CD4-positive, alpha-beta T cell treated with Interleukin-17A for 1 hour (primary cell): ENCODE measurements around the gene CCNK.

Experiments
- DNase-seq: peaks from one replicate; pipeline ENCODE4 v3.0.0-alpha.2; 2020

The CCNK gene

DNA sequence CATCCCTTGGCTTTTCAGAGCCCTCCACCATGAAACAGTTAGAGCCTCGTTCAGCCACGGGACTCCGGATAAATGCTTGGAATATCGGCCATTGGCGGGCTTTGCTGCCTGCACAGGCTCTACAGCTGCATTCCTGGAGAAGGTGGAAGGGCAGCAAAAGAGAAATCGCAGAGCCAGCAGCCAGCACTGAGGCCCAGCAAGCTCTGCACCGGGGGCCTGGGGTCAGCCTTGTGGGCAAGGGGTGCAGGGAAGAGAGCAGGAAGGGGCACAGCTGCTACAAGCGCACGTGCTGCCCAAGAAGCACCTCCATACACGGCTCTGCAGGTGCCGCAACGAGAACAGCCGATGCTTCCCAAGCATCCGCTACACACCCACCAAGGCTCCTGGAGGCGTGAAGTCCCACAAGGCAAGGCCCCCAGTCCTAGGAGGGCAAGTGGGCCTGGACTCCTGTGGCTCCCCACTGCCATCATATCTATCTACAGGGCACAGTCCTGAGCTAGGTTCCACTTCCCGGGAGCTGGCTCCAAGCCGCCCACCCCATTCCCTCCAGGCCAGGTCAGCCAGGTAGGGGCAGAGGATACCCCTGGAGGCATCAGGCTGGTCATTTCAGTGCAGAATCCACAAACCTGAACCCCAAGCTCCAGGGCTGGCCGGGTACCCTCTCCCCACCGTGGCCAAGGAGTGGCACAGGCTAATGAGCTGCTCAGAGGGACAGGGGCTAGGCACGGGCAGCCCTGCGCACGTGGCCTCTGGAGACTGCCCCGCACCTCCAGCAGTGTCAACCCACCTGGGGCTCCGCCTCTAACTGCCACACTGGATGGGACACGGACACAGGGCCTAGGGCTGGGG, 40.2 kb downstream of the CCNK start:
- DNase-seq = no peak

DNA sequence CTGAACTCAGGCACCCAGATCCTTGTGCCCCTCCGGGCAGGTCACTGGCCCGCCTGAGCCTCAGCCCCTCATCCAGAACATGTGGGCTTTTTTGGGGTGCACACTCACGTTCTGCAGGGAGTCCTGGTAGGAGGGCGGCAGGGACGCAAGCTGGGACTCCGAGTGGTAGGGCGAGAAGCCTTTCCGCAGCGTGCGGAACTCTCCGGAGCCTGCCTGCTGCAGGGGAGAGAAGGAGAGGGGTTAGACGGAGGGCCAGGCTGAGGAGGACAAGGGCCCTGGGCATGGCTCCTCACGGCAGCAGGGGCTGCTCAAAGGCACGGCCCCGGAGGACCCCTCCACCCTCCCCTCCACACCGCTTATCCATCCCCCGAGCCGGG, 40.8 kb downstream of the CCNK start:
- no peak for DNase-seq

DNA sequence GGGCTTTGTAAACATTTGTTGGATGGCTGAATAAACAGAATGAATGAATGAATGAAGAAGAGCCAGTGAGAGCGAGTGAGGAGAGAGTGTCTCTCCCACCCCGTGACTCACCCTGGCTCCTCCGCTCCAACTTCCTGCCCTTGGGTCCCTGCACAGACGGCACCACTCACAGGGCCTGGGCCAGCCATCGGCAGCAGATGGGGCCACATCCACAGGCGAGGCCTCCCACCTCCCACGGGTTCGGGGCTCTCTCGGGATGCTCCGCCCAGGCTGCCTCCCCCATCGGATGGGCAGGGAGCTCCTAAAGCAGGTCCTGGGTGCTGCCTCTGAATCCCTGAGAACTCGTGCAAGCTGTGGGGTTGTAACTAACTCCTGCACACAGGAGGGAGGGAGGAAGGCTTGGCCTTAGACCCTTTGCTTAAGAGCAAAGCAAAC, 41.3 kb downstream of the CCNK start:
- no peak for DNase-seq

- DNase-seq = no peak
These were observed 41.9 kb downstream of the CCNK start for GRCh38 chr14:99522934-99523703.

GRCh38 chr14:99523704-99524055, 42.5 kb downstream of the CCNK start:
- DNase-seq = no peak

DNA sequence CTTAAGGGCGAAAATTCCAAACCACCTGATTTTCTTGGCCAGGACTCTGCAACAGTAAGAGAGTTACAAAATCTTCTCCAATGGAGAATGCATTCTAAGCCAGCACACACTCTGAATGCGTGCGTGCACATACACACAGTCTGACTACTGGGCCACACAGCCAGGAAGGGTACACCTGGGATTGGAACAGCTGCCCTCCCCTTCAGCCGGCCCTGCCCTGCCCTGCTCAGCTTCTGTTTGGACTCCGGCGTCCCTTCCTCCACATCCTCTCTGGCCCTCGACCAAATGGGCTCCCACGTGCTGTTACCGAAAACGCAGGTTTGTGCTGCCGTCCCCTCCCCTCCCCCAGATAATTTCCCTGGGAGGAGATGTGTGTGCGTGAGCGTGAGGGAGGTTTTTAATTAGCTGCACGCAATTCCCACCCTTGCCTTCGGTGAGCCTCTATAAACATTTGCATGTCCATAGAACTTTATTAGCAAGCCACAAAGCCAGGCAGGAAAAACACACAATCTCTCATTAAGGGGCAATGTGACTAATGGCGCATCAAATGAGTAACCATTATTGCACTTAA, 43.0 kb downstream of the CCNK start:
- DNase-seq = no peak

GRCh38 chr14:99524804-99525698, 43.8 kb downstream of the CCNK start:
- DNase-seq = no peak

DNA sequence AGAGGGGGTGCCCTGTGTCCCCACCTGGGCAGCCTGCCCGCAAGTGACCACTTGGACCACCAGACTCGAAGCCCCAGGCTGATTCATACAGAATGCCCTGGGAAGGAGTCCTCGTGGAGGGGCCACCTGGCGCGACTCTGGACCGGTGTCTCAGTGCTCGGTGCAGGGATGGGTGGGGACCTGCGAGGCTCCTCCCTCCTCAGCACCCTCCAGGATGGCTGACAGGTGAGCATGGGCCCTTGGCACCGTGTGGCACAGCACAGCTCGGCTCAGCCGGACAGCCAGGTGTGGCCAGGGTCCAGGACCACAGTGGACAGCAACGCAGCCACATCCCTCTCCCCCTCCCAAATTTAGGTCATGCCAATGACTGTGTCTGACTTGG, 44.5 kb downstream of the CCNK start:
- no peak for DNase-seq

- no peak for DNase-seq
These were observed 45.8 kb downstream of the CCNK start for GRCh38 chr14:99527026-99527425.

DNA sequence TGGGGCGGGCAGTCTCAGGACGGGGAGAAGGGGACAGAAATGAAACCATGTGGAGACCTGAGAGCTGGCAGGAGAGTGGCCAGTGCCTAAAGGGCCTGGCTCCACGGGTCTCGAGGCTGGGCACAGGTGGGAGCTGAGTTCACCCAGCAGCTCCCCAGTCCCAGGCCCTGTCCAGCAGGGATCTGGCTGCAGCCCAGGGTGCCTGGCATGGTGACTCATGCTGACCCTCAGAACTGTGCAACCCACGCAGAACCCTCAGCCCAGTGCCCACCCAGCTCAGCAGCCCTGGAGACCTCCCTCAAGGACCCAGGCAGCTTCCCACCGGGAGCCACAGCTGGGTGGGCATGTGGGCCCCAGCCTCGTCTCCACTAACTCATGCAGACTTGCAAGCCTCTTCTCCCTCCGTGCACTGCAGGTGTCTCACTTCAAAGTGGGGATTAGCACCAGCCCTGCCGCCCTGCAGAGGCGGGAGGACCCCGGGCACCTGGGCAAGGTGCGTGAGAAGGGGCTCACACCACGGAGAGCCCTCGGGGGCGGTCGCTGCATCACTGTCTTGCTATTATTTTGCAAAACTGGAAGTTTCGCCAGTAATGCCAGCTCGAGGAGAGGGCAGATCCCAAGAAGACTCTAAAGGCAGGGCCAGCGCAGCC, 46.3 kb downstream of the CCNK start:
- DNase-seq = no peak

DNA sequence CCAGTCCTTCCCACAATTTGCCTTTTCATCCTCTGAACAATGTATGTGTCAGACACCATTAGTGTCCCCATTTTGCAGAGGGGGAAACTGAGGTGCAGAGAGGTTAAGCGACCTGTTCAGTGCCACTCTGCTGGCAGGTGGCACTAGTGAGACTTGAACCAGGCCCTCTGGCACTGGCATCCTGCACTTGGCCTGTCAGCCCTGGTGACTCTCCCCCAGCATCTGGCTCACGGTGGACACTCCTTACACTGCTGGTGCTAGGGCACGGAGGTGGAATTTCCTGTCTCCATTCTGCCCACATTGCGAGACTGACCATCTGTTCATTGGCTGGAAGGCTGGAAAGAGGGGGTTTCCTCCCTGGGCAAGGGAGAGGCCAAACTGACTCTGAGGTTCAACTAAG, 48.7 kb downstream of the CCNK start:
- DNase-seq = no peak

DNA sequence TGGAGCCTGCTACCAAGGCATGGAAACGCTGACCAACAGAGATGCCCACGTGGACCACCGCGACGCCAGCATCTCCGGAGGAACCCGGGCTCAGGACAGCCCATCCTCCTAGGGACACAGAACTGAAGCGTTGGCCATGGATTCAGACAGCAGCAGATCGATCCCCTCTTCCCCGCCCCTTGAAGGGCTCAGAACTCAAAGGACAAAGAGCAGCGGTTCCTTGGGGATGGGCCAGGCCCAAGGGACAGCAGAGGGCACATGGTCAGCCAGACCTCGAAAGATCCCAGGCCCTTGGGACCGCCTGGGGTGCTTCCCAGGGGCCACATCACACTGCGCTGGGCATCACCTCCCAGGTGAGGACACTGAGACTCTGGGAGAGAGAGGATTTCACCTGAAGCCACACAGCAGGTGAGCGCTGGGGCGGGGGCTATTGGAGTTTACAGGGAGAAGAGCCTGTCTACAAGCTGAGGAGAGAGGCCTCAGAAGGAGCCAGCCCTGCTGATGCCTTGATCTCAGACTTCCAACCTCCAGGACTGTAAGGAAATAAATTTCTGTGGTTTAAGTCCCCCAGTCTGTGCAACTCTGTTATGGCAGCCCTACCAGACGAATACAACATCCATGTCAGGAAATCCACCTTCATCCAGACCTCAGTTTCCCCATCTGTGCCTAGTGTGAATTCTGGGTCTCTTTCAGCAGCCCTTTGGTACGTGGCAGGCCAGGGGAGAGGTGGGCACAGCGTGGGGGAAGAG, 49.4 kb downstream of the CCNK start:
- DNase-seq = no peak

DNA sequence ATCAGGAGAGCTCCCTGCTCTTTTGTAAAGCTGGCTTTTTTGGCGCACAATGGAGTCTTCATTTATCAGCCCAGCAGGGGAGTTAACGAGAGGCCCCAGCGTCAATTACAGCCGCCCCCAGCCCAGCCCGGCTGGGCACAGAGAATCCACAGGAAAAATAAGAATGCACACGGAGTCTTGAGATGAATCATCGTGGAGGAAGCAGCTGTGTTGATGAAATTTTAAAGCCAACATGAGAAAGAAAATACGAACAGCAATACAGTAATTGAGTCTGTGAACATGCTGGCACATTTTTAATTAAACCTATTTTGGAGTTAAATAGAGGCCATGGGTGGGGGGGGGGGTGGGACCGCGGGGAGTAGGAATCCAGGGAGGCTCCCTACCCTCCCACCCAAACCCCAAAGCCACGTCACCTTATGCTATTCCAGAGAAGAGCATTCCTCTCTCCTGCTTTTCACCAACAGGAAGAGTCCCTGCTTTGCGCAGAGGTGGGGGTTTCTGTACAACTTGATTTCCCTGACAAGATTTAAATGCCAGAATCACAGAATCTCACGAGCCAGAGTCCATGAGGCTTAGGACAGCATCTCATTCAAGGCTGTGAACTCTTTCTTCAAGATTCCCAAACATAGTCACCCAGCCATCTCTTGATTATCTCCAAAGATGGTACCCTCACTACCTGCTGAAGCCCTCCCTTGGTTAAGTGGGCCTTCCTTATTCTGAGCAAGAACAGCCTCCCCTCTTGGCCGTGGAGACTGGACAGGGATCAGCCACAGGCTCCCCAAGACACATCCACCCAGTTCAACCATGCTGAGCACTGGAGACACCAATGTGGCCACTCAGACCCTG, 50.3 kb downstream of the CCNK start:
- DNase-seq = no peak

DNA sequence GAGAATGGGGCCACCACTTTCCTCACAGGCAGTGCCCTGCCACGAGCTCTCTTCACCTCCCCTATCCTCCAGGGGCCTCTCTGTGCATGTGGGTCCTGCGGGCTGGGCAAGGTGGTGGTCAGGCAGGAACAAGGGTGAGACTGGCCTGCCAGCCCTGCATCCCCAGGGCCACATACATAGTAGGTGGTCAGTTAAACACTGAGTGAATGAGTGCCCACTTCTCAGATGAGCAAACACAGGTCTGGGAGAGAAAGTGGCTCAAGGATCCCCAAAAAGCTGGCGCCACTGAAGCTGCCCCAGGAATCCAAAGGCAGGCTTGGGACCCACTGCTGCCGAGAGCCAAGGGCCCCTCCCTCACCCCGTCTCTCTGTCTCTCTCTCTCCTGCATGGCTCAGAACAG, 51.1 kb downstream of the CCNK start:
- no peak for DNase-seq

DNA sequence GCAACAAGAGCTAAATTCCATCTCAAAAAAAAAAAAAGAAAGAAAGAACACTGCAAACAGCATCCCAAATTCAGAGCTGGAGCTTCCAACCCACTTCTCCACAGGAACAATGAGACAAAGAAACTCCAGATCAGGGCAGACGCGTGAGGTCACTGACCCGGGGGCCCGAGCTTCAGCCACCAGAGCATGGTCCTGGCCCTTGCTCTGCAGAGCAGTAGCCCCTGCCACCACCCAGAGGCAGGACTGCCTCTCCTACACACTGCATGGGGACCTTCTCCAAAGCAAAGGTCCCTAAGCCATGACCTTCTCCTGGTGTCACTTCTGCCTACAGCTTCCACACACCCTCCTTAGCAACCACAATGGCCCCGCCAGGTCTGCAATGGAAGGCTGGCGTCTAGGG, 53.1 kb downstream of the CCNK start:
- no peak for DNase-seq

- no peak for DNase-seq
These were observed 53.7 kb downstream of the CCNK start for GRCh38 chr14:99534863-99535262.

GRCh38 chr14:99535448-99535847, 54.2 kb downstream of the CCNK start:
- DNase-seq = no peak

DNA sequence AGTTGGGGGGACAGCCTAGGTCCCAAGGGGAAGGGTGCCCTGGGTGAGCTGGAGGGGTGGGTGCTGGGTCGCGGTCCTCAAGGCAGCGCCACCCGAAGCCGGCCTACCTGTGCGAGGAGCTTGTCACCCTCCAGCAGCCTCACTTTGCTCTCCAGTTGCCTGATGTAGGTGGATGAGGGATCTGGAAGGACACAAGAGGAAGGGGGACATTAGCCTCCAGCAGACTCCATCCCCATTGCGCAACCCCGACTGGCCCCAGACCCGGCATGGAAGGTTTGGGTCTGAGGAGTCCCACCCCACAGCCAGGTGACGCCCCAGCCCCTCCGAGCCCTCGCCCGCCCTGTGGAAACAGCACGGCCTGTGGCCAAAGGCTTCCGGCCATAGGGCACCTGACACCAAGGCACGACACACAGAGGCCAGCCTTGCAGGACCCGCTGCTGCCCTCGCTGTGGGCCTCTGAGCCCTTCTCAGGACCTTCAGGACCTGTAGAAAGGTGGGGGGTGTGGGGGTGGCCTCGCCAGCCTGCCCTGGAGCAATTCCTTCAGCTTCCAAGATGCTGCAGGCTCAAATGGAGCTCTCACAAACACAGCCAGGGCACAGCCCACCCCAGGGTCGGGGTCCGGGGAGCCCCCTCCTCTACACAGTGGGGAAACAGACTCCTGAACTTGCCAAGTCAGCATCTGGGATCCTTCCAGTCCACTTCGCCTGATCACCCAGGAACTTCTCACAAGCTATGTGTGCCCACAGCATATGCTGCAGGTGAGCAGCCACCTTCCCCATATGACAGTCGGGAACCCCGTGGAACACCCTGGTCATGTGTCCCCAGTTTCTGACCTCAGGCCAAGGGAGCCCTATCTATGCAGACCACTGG, 54.9 kb downstream of the CCNK start:
- no peak for DNase-seq

GRCh38 chr14:99537399-99537798, 56.2 kb downstream of the CCNK start:
- no peak for DNase-seq

GRCh38 chr14:99538275-99538674, 57.1 kb downstream of the CCNK start:
- DNase-seq = no peak
